HepG2 (cell line): ENCODE data around the gene TOMM20. TPM values are rescaled to one million over a fixed set of nuclear protein-coding genes. Genes with fewer than 3 reads are reported as not detected.
"Not testable (repeated sequence)": the region's sequence is repeated elsewhere in the genome, so short reads cannot be mapped to it uniquely, and the experiment has no call there.

Experiments used
- ATAC-seq: fragments of 200-7000 bp; cut with Tn5 transposase; 3 replicates; pipeline ENCODE4 v1.9.1; 2020; ENCODE audit warnings: mild to moderate bottlenecking, moderate library complexity
- BruUV-seq: library from RNA; stranded (reverse); fragments of 400-500 nt; replicated peaks from 2 replicates; lab custom pipeline; 2021; lab: Mats Ljungman, UMichigan
- CTCF ChIA-PET: fragments of 300-600 bp; formaldehyde crosslinking; extraction: SDS; loops from one replicate; lab custom pipeline; 2021; ENCODE audit warnings: low total read pairs, inconsistent platforms, low intra/inter-chr PET ratio; lab: Yijun Ruan, JAX
- POLR2A ChIA-PET: fragments of 350-600 bp; sonication (Branson Sonifier 250); formaldehyde crosslinking; loops from one replicate; lab custom pipeline; 2020; ENCODE audit warnings: antibody characterized with exemption, inconsistent platforms; lab: Yijun Ruan, JAX
- DNase-seq: peaks from one replicate; pipeline ENCODE4 v3.0.0-alpha.2; 2015; ENCODE audit warnings: low spot score
- FAIRE-seq: peaks from 3 replicates; lab custom pipeline; 2011; peaks lifted over from hg19 to GRCh38; lab: Jason Lieb, UNC
- H2AFZ ChIP-seq: one replicate; pipeline ENCODE4 v1.6.1; 2011; ENCODE audit warnings: low read length, inconsistent platforms
- H3K27ac ChIP-seq: fragments of 300-600 bp; 3 replicates; pipeline ENCODE4 v1.8.0; 2011; ENCODE audit warnings: mixed run types, mild to moderate bottlenecking, mixed read lengths, low read length, inconsistent platforms; ENCODE audit not compliant: insufficient read depth; ENCODE audit errors: extremely low read length
- H3K27me3 ChIP-seq, 2 experiments: fragments of 200-600 bp in 1 of 2; 2 replicates in 1 of 2; 3 replicates in 1 of 2; pipeline versions ENCODE4 v1.6.0 to v1.8.0; 2011; ENCODE audit warnings: low read length in 2 of 2, mild to moderate bottlenecking in 2 of 2, moderate library complexity in 2 of 2, inconsistent platforms in 1 of 2; ENCODE audit not compliant: insufficient read depth in 2 of 2, control insufficient read depth in 1 of 2
- H3K36me3 ChIP-seq, 2 experiments: fragments of 200-600 bp in 1 of 2; replicated peaks in 1 of 2; 2 replicates in 1 of 2; 3 replicates in 1 of 2; pipeline versions ENCODE4 v1.5.1 to v1.8.0; 2011; ENCODE audit warnings: low read length in 2 of 2, inconsistent platforms in 1 of 2; ENCODE audit not compliant: insufficient read depth in 2 of 2, control insufficient read depth in 1 of 2
- H3K4me1 ChIP-seq: 2 replicates; pipeline ENCODE4 v1.5.1; 2012; ENCODE audit warnings: low read length, inconsistent platforms; ENCODE audit not compliant: insufficient read depth
- H3K4me2 ChIP-seq: 2 replicates; pipeline ENCODE4 v1.6.0; 2011; ENCODE audit warnings: low read depth, low read length, inconsistent platforms
- H3K4me3 ChIP-seq, 3 experiments: fragments of 200-600 bp in 1 of 3; sonication (generic), shearing (Covaris generic) in 1 of 3; replicated peaks in 1 of 3; 2 replicates each; pipeline ENCODE4 v1.5.1; 2011 to 2016; ENCODE audit warnings: low read length in 3 of 3, inconsistent platforms in 2 of 3, low read depth in 2 of 3, mild to moderate bottlenecking in 2 of 3, control low read depth in 1 of 3, mixed read lengths in 1 of 3; ENCODE audit not compliant: insufficient read depth in 1 of 3
- H3K79me2 ChIP-seq: one replicate; pipeline ENCODE4 v1.6.1; 2011; ENCODE audit warnings: low read length, inconsistent platforms; ENCODE audit not compliant: insufficient read depth
- H3K9ac ChIP-seq: 2 replicates; pipeline ENCODE4 v1.6.0; 2011; ENCODE audit warnings: mild to moderate bottlenecking, low read depth, low read length, inconsistent platforms; ENCODE audit not compliant: insufficient read depth
- H3K9me3 ChIP-seq: 2 replicates; pipeline ENCODE4 v1.5.1; 2012; ENCODE audit warnings: mild to moderate bottlenecking, low read length
- H4K20me1 ChIP-seq: 2 replicates; pipeline ENCODE4 v1.6.0; 2011; ENCODE audit warnings: inconsistent platforms, mild to moderate bottlenecking, low read length, moderate library complexity; ENCODE audit not compliant: insufficient read depth
- NPAS2 ChIP-seq: sonication (generic); formaldehyde crosslinking; IDR thresholded peaks from 2 replicates; pipeline ENCODE4 v1.8.0; 2022; ENCODE audit warnings: mild to moderate bottlenecking, missing genetic modification reagents, borderline replicate concordance
- WGBS: methylation state at CpG from one replicate; pipeline ENCODE4 v1.1.6; 2017; ENCODE audit warnings: low lambda C conversion rate; 5-methylcytosine and 5-hydroxymethylcytosine counted together
- in situ Hi-C: cut with HindIII; loops from 2 replicates; pipeline ENCODE4 v1.10.0; 2017; ENCODE audit warnings: low pct_unique_long_range_greater_than_20kb; ENCODE audit not compliant: extremely low pct_ligation_motif_present
- intact Hi-C: fragments of 100-400 bp; cut with micrococcal nuclease; formaldehyde crosslinking; loops from one replicate; pipeline ENCODE4 v1.10.0; 2022; ENCODE audit not compliant: unreplicated experiment
- polyA plus RNA-seq, 8 experiments: library from polyadenylated mRNA; depleted of rRNA in 3 of 8; stranded (reverse) in 7 of 8; unstranded in 1 of 8; fragments of >200 nt; fragmentation: Illumina TruSeq in 4 of 8; extraction: Trizol in 4 of 8; gene quantifications; 2 replicates each; pipeline versions ENCODE4 v1.2.1 to v1.2.3, GENCODE V29; 2011 to 2016; ENCODE audit warnings: low read depth in 4 of 8, missing spikeins in 1 of 8, mixed read lengths in 1 of 8; ENCODE audit not compliant: insufficient read depth in 1 of 8
- total RNA-seq, 5 experiments: library from RNA; depleted of rRNA; stranded (reverse); fragments of >200 nt; fragmentation: Illumina TruSeq; extraction: Trizol; gene quantifications; 2 replicates each; pipeline ENCODE4 v1.2.3, GENCODE V29; 2016; ENCODE audit warnings: low read depth in 1 of 5
- TF ChIP-seq, protein P1 (sequence below): sonication (generic); formaldehyde crosslinking; IDR thresholded peaks from 2 replicates; pipeline ENCODE4 v1.5.0; 2020; ENCODE audit warnings: mild to moderate bottlenecking, missing genetic modification reagents
- TF ChIP-seq, protein P2 (sequence below): sonication (generic); formaldehyde crosslinking; IDR thresholded peaks from 2 replicates; pipeline ENCODE4 v1.5.1; 2020; ENCODE audit warnings: mild to moderate bottlenecking, missing genetic modification reagents, moderate library complexity

Gene TOMM20
- total and polyA plus RNA-seq, 2 of the 13 experiments (the other 11 are each of a cell fraction or from before 2014, with no cell fraction given) = 153 to 376 TPM

DNA sequence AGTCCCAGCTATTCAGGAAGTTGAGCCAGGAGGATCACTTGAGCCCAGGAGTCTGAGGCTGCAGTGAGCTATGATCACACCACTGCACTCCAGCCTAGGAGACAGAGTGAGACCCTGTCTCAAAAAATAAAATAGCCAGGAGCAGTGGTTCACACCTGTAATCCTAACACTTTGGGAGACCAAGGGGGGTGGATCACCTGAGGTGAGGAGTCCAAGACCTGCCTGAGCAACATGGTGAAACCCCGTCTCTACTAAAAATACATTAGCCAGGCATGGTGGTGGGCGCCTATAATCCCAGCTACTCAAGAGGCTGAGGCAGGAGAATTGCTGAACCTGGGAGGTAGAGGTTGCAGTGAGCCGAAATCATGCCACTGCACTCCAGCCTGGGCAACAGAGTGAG lies 56.1 kb downstream of the TOMM20 start:
- CTCF ChIA-PET = not testable (repeated sequence)
- in situ Hi-C loops = loop anchor here (5.0 kb wide), 1 partner anchor 460 kb away; the partner anchor contains the start of gene IRF2BP2

DNA sequence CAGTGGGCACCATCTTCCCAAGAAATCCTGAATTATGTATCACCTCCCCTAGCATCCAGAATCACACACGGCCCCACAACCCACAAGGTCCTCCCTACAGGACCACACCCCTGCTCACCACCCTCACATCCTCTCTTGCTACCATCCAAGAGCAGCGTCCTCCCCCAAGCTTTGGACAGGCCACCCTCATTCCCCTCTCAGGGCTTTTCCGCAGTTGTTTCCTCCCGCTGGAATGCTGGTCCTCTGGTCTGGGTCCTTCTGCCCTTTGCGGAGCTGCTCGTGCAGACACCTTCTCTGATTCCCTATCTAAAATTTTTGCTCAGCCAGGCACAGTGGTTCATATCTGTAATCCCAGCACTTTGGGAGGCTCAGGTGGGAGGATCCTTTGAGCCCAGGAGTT lies 56.5 kb downstream of the TOMM20 start:
- no peak for TF ChIP-seq NPAS2 (CRISPR knock-in tag)
- TF ChIP-seq, protein P1, sequence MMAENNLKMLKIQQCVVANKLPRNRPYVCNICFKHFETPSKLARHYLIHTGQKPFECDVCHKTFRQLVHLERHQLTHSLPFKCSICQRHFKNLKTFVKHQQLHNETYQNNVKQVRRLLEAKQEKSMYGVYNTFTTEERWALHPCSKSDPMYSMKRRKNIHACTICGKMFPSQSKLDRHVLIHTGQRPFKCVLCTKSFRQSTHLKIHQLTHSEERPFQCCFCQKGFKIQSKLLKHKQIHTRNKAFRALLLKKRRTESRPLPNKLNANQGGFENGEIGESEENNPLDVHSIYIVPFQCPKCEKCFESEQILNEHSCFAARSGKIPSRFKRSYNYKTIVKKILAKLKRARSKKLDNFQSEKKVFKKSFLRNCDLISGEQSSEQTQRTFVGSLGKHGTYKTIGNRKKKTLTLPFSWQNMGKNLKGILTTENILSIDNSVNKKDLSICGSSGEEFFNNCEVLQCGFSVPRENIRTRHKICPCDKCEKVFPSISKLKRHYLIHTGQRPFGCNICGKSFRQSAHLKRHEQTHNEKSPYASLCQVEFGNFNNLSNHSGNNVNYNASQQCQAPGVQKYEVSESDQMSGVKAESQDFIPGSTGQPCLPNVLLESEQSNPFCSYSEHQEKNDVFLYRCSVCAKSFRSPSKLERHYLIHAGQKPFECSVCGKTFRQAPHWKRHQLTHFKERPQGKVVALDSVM (CRISPR knock-in tag) = 0 out of 2 replicates have a peak, but pooled peaks have one; percentile 39
- TF ChIP-seq, protein P2, sequence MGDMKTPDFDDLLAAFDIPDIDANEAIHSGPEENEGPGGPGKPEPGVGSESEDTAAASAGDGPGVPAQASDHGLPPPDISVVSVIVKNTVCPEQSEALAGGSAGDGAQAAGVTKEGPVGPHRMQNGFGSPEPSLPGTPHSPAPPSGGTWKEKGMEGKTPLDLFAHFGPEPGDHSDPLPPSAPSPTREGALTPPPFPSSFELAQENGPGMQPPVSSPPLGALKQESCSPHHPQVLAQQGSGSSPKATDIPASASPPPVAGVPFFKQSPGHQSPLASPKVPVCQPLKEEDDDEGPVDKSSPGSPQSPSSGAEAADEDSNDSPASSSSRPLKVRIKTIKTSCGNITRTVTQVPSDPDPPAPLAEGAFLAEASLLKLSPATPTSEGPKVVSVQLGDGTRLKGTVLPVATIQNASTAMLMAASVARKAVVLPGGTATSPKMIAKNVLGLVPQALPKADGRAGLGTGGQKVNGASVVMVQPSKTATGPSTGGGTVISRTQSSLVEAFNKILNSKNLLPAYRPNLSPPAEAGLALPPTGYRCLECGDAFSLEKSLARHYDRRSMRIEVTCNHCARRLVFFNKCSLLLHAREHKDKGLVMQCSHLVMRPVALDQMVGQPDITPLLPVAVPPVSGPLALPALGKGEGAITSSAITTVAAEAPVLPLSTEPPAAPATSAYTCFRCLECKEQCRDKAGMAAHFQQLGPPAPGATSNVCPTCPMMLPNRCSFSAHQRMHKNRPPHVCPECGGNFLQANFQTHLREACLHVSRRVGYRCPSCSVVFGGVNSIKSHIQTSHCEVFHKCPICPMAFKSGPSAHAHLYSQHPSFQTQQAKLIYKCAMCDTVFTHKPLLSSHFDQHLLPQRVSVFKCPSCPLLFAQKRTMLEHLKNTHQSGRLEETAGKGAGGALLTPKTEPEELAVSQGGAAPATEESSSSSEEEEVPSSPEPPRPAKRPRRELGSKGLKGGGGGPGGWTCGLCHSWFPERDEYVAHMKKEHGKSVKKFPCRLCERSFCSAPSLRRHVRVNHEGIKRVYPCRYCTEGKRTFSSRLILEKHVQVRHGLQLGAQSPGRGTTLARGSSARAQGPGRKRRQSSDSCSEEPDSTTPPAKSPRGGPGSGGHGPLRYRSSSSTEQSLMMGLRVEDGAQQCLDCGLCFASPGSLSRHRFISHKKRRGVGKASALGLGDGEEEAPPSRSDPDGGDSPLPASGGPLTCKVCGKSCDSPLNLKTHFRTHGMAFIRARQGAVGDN = 0 out of 2 replicates have a peak, but pooled peaks have one; percentile 19
- in situ Hi-C loops = loop anchor here (5.0 kb wide), 1 partner anchor 460 kb away; the partner anchor contains the start of gene IRF2BP2

More for the DNA sequence above, 56.1 kb downstream of the TOMM20 start:
- FAIRE-seq, H3K4me3 ChIP-seq, H3K36me3 ChIP-seq, H3K4me2 ChIP-seq, H4K20me1 ChIP-seq, H3K9me3 ChIP-seq, H2AFZ ChIP-seq, intact Hi-C loops, H3K27me3 ChIP-seq, BruUV-seq, ATAC-seq, DNase-seq, H3K9ac ChIP-seq: not testable (repeated sequence)
- WGBS = 94% methylated on average over 3 of the region's 3 CpGs
- H3K4me1 ChIP-seq = peaks cover 91% of the 10 kb centered on the region
- H3K79me2 ChIP-seq = peaks cover 36% of the 10 kb centered on the region
- peak overlapping the region; percentile 99 for H3K27ac ChIP-seq
- POLR2A ChIA-PET = interaction anchor here (1.0 to 9.6 kb wide), 21 partner anchors 10 to 573 kb away, joined by 3 to 309 read pairs (median 40); partner anchors contain the start of gene IRF2BP2

More for the DNA sequence above, 56.5 kb downstream of the TOMM20 start:
- no peak overlapping the region for H3K4me3 ChIP-seq
- 0 out of 5 replicates have a peak, but pooled peaks cover 0 to 4% of the 10 kb centered on the region in 2 experiments for H3K36me3 ChIP-seq
- WGBS = 88% methylated on average over 6 of the region's 6 CpGs
- peaks cover 41% of the 10 kb centered on the region for H3K79me2 ChIP-seq
- no peak overlapping the region for H3K4me2 ChIP-seq
- ChIA-PET CTCF (no interaction called here), POLR2A (interaction anchor here (2.1 to 9.6 kb wide), 10 partner anchors 11 to 461 kb away, joined by 7 to 309 read pairs (median 78); partner anchors contain the start of gene IRF2BP2)
- no peaks in the 10 kb centered on the region; a peak in 1 of 5 replicates for H3K27me3 ChIP-seq
- H3K4me1 ChIP-seq = peaks cover 91% of the 10 kb centered on the region
- H2AFZ ChIP-seq = no peak overlapping the region
- intact Hi-C loops = no loop called here
- FAIRE-seq (no peak), DNase-seq (no peak), ATAC-seq (no peak)
- no peaks in the 10 kb centered on the region for H4K20me1 ChIP-seq
- no peaks in the 10 kb centered on the region for H3K9me3 ChIP-seq
- H3K27ac ChIP-seq = peak overlapping the region; percentile 99
- 0 out of 2 replicates have a peak overlapping the region, but pooled peaks have one; percentile 7 for H3K9ac ChIP-seq
- no TSS peak for BruUV-seq
